DND-41 (cell line): Measurements from ENCODE around the gene ARPC4.

ENCODE experiments used
- ATAC-seq: fragments of 200-7000 bp; cut with Tn5 transposase; 3 replicates; pipeline ENCODE4 v1.9.1; 2021; ENCODE audit warnings: low read depth; ENCODE audit not compliant: insufficient read depth
- DNase-seq: peaks from one replicate; pipeline ENCODE4 v3.0.0-alpha.2; 2020
- H2AFZ ChIP-seq: 2 replicates; pipeline ENCODE4 v1.6.0; 2012; ENCODE audit warnings: low read depth, low read length
- H3K27ac ChIP-seq: 2 replicates; pipeline ENCODE4 v1.5.1; 2012; ENCODE audit warnings: low read length, inconsistent platforms
- H3K27me3 ChIP-seq: fragments of 200-600 bp; sonication (generic); 2 replicates; pipeline ENCODE4 v1.6.0; 2012; ENCODE audit warnings: low read length, mild to moderate bottlenecking, inconsistent platforms; ENCODE audit not compliant: insufficient read depth, poor library complexity
- H3K36me3 ChIP-seq: 2 replicates; pipeline ENCODE4 v1.5.1; 2012; ENCODE audit warnings: low read length, inconsistent platforms; ENCODE audit not compliant: insufficient read depth
- H3K4me1 ChIP-seq: 2 replicates; pipeline ENCODE4 v1.5.1; 2012; ENCODE audit warnings: mild to moderate bottlenecking, low read length; ENCODE audit not compliant: insufficient read depth
- H3K4me2 ChIP-seq: 2 replicates; pipeline ENCODE4 v1.6.0; 2012; ENCODE audit warnings: mild to moderate bottlenecking, moderate library complexity, low read length, inconsistent platforms; ENCODE audit not compliant: insufficient read depth
- H3K4me3 ChIP-seq, 2 experiments: fragments of 200-600 bp in 1 of 2; shearing (Covaris generic) in 1 of 2; 2 replicates each; pipeline ENCODE4 v1.5.1; 2012 to 2016; ENCODE audit warnings: inconsistent platforms in 2 of 2, low read length in 2 of 2, mild to moderate bottlenecking in 2 of 2, low read depth in 1 of 2, moderate library complexity in 1 of 2
- H3K79me2 ChIP-seq: 2 replicates; pipeline ENCODE4 v1.6.0; 2012; ENCODE audit warnings: low read length, inconsistent platforms; ENCODE audit not compliant: insufficient read depth
- H3K9ac ChIP-seq: 2 replicates; pipeline ENCODE4 v1.6.0; 2012; ENCODE audit warnings: low read depth, mild to moderate bottlenecking, inconsistent platforms, low read length, moderate library complexity
- H3K9me3 ChIP-seq: 2 replicates; pipeline ENCODE4 v1.5.1; 2012; ENCODE audit warnings: low read length, moderate library complexity, mild to moderate bottlenecking, inconsistent platforms; ENCODE audit not compliant: insufficient read depth, severe bottlenecking
- H4K20me1 ChIP-seq: 2 replicates; pipeline ENCODE4 v1.6.0; 2012; ENCODE audit warnings: low read length; ENCODE audit not compliant: insufficient read depth
- EZH2 ChIP-seq: IDR thresholded peaks from 3 replicates; pipeline ENCODE4 v1.6.1; 2012; ENCODE audit warnings: borderline replicate concordance, low read depth, mild to moderate bottlenecking, moderate library complexity, low read length, inconsistent platforms; ENCODE audit not compliant: severe bottlenecking
- TF ChIP-seq, protein P1 (sequence below): IDR thresholded peaks from 2 replicates; pipeline ENCODE4 v1.5.1; 2012; ENCODE audit warnings: borderline replicate concordance, low read length, moderate library complexity, mild to moderate bottlenecking; ENCODE audit not compliant: poor library complexity, severe bottlenecking; ENCODE audit errors: extremely low read depth

ARPC4 gene

DNA sequence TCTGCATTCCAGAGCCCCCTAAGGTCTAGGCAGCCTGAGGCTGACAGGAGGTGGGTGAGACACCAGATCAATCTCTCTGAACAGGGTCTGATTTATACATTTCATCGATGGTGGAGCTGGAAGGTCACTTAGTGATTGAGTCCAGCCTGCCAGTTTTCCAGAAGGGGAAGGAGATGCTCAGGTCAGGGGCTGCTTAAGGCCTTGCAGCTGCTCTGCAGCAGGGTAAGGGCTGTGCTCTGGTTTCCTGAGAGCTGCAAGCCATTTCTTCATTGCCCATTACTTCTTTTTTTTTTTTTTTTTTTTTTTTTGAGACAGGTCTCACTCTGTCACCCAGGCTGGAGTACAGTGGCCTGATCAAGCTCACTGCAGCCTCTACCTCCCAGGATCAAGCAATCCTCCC, 11.3 kb upstream of the ARPC4 start:
- H3K4me2 ChIP-seq: no peak overlapping the region
- peaks cover 28% of the 10 kb centered on the region for H3K4me1 ChIP-seq
- ATAC-seq: no peak
- no peak overlapping the region for H3K27ac ChIP-seq
- H3K27me3 ChIP-seq: peaks cover 8% of the 10 kb centered on the region
- no peak for DNase-seq
- H3K9me3 ChIP-seq: no peaks in the 10 kb centered on the region
- TF ChIP-seq, protein P1, sequence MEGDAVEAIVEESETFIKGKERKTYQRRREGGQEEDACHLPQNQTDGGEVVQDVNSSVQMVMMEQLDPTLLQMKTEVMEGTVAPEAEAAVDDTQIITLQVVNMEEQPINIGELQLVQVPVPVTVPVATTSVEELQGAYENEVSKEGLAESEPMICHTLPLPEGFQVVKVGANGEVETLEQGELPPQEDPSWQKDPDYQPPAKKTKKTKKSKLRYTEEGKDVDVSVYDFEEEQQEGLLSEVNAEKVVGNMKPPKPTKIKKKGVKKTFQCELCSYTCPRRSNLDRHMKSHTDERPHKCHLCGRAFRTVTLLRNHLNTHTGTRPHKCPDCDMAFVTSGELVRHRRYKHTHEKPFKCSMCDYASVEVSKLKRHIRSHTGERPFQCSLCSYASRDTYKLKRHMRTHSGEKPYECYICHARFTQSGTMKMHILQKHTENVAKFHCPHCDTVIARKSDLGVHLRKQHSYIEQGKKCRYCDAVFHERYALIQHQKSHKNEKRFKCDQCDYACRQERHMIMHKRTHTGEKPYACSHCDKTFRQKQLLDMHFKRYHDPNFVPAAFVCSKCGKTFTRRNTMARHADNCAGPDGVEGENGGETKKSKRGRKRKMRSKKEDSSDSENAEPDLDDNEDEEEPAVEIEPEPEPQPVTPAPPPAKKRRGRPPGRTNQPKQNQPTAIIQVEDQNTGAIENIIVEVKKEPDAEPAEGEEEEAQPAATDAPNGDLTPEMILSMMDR: no peak
- no peak for TF ChIP-seq EZH2
- H3K4me3 ChIP-seq: no peak overlapping the region
- H3K79me2 ChIP-seq: no peaks in the 10 kb centered on the region
- H3K9ac ChIP-seq: no peak overlapping the region
- H3K36me3 ChIP-seq: peaks cover 39% of the 10 kb centered on the region
- no peak overlapping the region for H2AFZ ChIP-seq
- H4K20me1 ChIP-seq: peaks cover 31% of the 10 kb centered on the region

DNA sequence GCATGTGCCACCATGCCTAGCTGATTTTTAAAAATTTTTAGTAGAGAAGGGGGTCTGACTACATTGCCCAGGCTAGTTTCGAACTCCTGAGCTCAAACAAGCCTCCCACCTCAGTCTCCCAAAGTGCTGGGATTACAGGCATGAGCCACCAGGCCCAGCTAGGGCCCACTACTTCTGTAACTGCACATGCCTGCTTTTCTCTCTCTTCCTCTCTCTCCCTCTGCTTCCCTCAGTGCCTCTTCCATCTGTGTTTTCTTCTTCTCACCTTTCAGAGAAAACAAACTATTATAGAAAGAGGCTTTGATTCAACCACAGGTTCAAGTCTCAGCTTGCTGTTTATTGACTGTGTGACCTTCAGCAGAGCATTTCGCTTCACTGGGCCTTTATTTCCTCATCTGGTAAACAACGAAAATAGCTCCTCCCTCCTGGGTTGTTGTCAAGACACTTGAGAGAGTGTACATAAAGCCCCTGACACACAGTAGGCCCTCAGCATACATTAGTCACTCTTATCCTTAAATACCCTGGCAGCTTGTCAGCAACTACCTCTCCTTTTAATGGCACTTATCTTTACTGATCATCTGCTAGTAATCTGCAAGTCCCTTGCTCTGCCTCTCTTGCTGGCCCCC, 10.8 kb upstream of the ARPC4 start:
- DNase-seq (no peak), ATAC-seq (no peak)
- Histone ChIP-seq H3K4me2 (no peak overlapping the region), H3K27me3 (peaks cover 6% of the 10 kb centered on the region), H3K9me3 (no peaks in the 10 kb centered on the region), H4K20me1 (peaks cover 29% of the 10 kb centered on the region), H3K4me3 (no peak overlapping the region), H3K4me1 (peaks cover 28% of the 10 kb centered on the region), H2AFZ (no peak overlapping the region), H3K79me2 (no peaks in the 10 kb centered on the region), H3K9ac (no peak overlapping the region), H3K27ac (no peak overlapping the region), H3K36me3 (peaks cover 44% of the 10 kb centered on the region)
- TF ChIP-seq, protein P1: no peak
- no peak for TF ChIP-seq EZH2

DNA sequence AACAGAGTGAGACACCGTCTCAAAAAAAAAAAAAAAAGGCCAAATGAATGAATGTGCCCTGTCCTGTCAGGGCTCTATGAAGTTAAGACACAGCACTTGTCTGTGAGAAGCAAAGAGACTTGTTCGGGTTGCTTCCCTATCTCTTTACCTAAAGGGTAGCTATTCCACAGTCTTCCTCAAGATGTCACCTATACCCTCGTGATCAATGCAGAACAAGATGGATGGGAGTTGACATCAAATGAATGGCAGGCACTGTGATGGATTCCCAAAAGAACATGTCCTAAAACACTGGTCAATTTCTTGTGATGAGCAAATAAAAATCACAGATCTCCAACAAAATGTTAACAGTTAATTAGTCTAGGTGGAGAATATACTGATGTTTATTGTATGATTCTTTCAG, 10.1 kb upstream of the ARPC4 start:
- Histone ChIP-seq H3K9ac (no peak overlapping the region), H3K27ac (no peak overlapping the region), H3K27me3 (no peaks in the 10 kb centered on the region), H2AFZ (no peak overlapping the region), H3K36me3 (peaks cover 48% of the 10 kb centered on the region), H3K9me3 (no peaks in the 10 kb centered on the region), H3K4me2 (no peak overlapping the region), H4K20me1 (peaks cover 22% of the 10 kb centered on the region), H3K4me1 (peaks cover 28% of the 10 kb centered on the region), H3K79me2 (no peaks in the 10 kb centered on the region), H3K4me3 (no peak overlapping the region)
- ATAC-seq: no peak
- TF ChIP-seq, protein P1: peak; percentile 45
- TF ChIP-seq EZH2: no peak
- no peak for DNase-seq

DNA sequence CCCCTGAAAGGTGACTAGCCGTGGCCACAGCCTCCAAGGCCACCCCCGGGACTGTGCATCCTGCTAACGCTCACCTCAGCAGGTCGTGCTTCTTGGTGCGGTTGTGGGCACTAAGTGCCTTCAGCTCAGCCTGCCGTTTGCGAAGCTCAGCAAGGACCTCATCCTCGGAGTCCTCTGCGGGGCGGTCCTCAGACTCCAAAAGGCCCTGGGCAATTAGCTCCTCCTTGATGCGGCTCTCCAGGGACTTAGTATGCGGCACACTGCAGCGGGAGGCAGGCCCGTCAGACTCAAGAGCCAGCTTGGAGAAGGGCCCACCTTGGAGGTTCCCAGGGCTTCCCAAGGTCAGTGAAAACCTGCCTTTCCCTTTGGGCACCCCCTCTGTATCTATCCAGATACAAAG, 8.9 kb upstream of the ARPC4 start:
- peaks cover 16% of the 10 kb centered on the region for H4K20me1 ChIP-seq
- no peaks in the 10 kb centered on the region for H3K27me3 ChIP-seq
- TF ChIP-seq EZH2: no peak
- TF ChIP-seq, protein P1: no peak
- no peaks in the 10 kb centered on the region for H3K9me3 ChIP-seq
- H3K27ac ChIP-seq: no peak overlapping the region
- H3K4me2 ChIP-seq: no peak overlapping the region
- DNase-seq (no peak), ATAC-seq (no peak)
- H3K4me1 ChIP-seq: peaks cover 26% of the 10 kb centered on the region
- H3K4me3 ChIP-seq: no peak overlapping the region
- H3K79me2 ChIP-seq: no peaks in the 10 kb centered on the region
- no peak overlapping the region for H3K9ac ChIP-seq
- no peak overlapping the region for H2AFZ ChIP-seq
- peaks cover 48% of the 10 kb centered on the region for H3K36me3 ChIP-seq
